NT2/D1 (cell line): ENCODE results near the gene CPA3.

Source experiments
- DNase-seq: peaks from one replicate; pipeline ENCODE4 v3.0.0-alpha.2; 2011; ENCODE audit warnings: low read depth, low spot score
- H3K27me3 ChIP-seq: 2 replicates; pipeline ENCODE4 v1.6.0; 2011; ENCODE audit warnings: mild to moderate bottlenecking; ENCODE audit not compliant: insufficient read length, insufficient read depth
- H3K36me3 ChIP-seq: 2 replicates; pipeline ENCODE4 v1.6.1; 2011; ENCODE audit warnings: mild to moderate bottlenecking, low read length, mixed read lengths; ENCODE audit not compliant: insufficient read depth, insufficient read length
- H3K4me1 ChIP-seq: 2 replicates; pipeline ENCODE4 v1.5.1; 2011; ENCODE audit not compliant: insufficient read depth, insufficient read length
- H3K4me3 ChIP-seq: 2 replicates; pipeline ENCODE4 v1.5.1; 2011; ENCODE audit warnings: low read depth; ENCODE audit not compliant: insufficient read length
- H3K9ac ChIP-seq: 2 replicates; pipeline ENCODE4 v1.6.0; 2011; ENCODE audit warnings: low read depth; ENCODE audit not compliant: insufficient read length
- H3K9me3 ChIP-seq: 2 replicates; pipeline ENCODE4 v1.5.1; 2011; ENCODE audit warnings: mild to moderate bottlenecking, low read length; ENCODE audit not compliant: insufficient read depth
- SUZ12 ChIP-seq: IDR thresholded peaks from 2 replicates; pipeline ENCODE4 v1.6.1; 2011; ENCODE audit not compliant: insufficient read length, insufficient read depth; ENCODE audit errors: extremely low read depth
- YY1 ChIP-seq: IDR thresholded peaks from 2 replicates; pipeline ENCODE4 v1.6.1; 2011; ENCODE audit not compliant: insufficient read length, insufficient read depth
- ZNF274 ChIP-seq: IDR thresholded peaks from 2 replicates; pipeline ENCODE4 v1.6.1; 2011; ENCODE audit warnings: mild to moderate bottlenecking, low read depth, low read length

Gene CPA3

DNA sequence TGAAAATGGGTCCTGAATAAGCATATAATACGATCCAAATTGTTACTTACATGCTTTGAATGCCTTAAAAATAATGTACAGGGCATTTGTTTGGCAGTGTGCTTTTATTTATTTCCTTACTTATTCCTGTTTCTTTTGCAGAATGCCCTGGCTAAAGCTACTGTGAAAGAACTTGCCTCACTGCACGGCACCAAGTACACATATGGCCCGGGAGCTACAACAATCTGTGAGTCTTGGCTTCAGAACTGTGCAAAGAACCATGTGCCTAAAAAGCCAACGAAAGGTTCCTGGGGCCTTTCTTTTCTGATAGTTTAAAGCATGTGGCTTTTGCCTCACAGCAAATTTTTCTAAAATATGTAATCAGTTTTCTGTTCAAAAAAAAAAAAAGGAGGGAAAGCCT, 7.8 kb upstream of the CPA3 start:
- H3K27me3 ChIP-seq = no peaks in the 10 kb centered on the region
- DNase-seq = no peak
- H3K36me3 ChIP-seq = no peaks in the 10 kb centered on the region
- H3K9ac ChIP-seq = no peak overlapping the region
- H3K4me3 ChIP-seq = no peak overlapping the region
- H3K4me1 ChIP-seq = no peaks in the 10 kb centered on the region
- TF ChIP-seq SUZ12 = no peak
- no peak for TF ChIP-seq YY1
- TF ChIP-seq ZNF274 = no peak
- no peaks in the 10 kb centered on the region for H3K9me3 ChIP-seq

DNA sequence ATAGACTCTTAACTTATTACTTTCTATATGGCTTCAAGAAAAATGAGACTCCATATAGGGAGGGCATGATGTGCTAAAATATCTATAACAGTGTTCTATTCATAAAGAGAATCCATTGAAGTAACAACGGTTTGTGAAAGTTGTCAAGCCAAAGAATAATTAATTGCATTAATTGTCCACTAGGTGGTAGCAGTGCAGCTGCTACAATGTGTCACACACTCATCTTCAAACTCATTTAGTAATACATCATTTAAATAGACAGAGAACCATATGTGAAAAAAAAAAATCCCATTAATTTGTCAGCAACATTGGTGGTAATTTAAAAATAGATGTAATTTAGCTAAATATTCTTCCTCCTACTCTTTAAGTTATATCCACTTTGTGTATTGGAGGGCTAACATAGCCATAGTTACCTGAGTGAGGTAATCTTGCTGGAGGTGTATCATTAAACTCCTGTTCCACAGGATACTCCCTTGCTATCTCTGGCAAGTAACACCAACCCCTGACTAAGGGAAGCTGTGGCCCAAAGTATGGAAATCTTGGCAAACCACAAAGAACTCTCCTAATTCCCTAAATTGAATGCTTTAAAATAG, 3.7 kb upstream of the CPA3 start:
- Histone ChIP-seq H3K9ac (no peak overlapping the region), H3K9me3 (no peaks in the 10 kb centered on the region), H3K4me3 (no peak overlapping the region), H3K4me1 (no peaks in the 10 kb centered on the region), H3K27me3 (no peaks in the 10 kb centered on the region), H3K36me3 (no peaks in the 10 kb centered on the region)
- peak; percentile 6 for DNase-seq
- TF ChIP-seq SUZ12 (no peak), YY1 (no peak), ZNF274 (no peak)

DNA sequence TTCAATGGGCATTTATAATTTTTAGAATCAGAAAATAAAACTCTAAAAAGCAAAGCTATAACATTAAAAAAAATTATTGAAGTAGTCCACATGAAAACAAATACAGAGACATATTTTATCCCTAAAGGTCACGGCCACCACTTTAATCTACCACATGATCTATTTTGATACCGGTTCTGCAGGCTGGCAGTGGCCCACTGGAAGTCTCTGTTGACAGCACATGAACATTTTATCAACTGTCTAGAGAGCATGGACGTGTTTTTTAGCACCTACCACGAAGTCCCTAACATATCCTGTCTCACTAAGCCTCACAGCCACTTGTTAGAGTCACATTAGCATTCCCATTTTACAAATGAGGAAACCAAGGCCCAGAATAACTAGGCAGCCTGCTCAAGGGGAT, 1.8 kb upstream of the CPA3 start:
- TF ChIP-seq ZNF274 = no peak
- TF ChIP-seq YY1 = no peak
- TF ChIP-seq SUZ12 = no peak
- H3K27me3 ChIP-seq = no peaks in the 10 kb centered on the region
- no peak for DNase-seq

DNA sequence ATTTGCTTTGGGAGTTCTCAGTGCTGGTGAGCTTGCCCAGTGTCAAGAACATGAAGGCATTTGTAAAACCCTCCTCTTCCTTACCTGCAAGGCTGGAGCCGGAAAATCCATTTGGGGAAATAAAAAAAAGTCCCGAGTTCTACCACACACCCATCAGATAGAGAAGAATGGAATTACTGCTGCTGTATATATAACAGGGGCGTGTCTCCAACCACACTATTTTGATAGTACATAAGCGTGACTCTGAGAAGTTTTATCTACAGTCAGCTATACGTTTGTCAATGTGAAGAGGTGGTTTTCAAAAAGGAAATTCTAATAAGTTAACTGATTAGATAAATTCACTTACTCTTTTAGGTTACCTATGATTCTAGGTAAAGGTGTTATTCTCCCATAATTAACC, 1.3 kb upstream of the CPA3 start:
- no peak for DNase-seq
- Histone ChIP-seq H3K9ac (no peak overlapping the region), H3K4me1 (no peaks in the 10 kb centered on the region), H3K36me3 (no peaks in the 10 kb centered on the region), H3K9me3 (no peaks in the 10 kb centered on the region), H3K4me3 (no peak overlapping the region), H3K27me3 (no peaks in the 10 kb centered on the region)
- no peak for TF ChIP-seq ZNF274
- no peak for TF ChIP-seq YY1
- TF ChIP-seq SUZ12 = no peak

More for the DNA sequence above, 1.8 kb upstream of the CPA3 start:
- Histone ChIP-seq H3K4me1 (no peaks in the 10 kb centered on the region), H3K4me3 (no peak overlapping the region), H3K36me3 (no peaks in the 10 kb centered on the region), H3K9ac (no peak overlapping the region), H3K9me3 (no peaks in the 10 kb centered on the region)

DNA sequence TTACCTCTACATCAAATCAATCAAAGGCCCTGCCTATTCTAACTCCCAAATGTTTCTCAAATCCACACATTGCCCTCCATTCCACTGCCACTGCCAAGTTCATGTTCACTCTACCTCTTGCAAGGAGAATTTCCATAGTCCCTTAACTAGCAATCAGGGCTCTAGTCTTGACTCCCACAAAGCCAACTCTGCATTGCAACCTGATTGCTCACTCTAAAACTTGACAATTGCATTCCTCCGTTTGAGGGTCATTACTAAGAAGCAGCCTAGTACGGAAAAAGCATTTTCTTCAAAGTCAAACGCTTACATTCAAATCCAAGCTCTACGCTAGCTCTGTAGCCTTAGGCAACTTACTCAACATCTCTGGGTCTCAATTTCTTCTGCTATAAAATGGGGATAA, 1.2 kb downstream of the CPA3 start:
- Histone ChIP-seq H3K4me3 (no peak overlapping the region), H3K27me3 (no peaks in the 10 kb centered on the region), H3K9me3 (no peaks in the 10 kb centered on the region), H3K9ac (no peak overlapping the region), H3K4me1 (no peaks in the 10 kb centered on the region), H3K36me3 (no peaks in the 10 kb centered on the region)
- DNase-seq = peak; percentile 9
- TF ChIP-seq SUZ12 (no peak), YY1 (no peak), ZNF274 (no peak)

DNA sequence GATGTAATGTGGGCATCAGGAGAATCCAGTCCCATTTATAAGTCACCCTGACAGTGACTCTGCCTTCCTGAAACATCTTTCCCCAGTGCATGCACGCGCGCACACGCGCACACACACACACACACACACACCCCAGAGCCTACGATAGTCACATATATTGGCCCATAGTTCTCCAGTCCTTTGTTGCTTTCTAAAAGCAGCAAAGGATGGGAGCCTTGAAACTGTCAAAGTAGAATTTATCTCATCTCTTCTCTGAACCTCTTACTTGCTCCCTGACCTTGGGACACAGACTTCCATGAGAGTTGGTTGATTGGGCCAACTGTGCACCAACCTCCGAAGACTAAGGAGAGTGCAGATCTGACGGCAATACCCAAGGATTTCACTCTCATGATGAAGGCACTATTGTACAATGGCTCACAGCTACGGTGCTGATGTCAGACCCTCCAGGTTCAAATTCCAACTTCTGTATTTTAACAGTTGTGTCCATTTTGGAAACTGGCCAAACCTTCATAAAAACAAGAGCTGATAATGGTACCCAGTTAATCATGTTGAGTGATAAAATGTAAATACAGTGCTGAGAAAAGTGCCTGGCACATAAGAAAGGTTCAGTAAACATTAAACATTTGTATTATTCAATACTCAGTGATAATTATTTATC, 8.3 kb downstream of the CPA3 start:
- Histone ChIP-seq H3K9ac (no peak overlapping the region), H3K4me1 (no peaks in the 10 kb centered on the region), H3K4me3 (no peak overlapping the region), H3K36me3 (no peaks in the 10 kb centered on the region), H3K9me3 (no peaks in the 10 kb centered on the region), H3K27me3 (no peaks in the 10 kb centered on the region)
- no peak for DNase-seq
- TF ChIP-seq ZNF274 (no peak), YY1 (no peak), SUZ12 (no peak)

DNA sequence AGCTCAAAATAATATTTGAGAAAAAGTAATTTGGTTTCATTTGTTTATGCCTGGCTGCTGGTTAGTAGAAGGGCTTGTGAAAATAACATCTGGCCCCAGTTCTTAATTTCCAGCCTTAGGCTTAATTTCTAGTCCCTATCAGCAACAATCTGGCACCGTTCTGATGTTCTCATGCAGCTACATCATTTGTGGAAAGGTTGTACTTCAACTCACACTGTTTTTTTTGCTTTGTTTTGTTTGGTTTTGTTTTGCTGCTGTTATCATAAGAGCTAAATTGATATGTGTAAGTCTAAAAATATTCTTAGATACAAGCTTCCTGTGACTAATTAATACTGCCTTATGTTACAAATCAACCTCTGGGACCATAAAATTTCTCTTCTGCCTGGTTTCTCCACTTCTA, 8.9 kb downstream of the CPA3 start:
- H3K9ac ChIP-seq = no peak overlapping the region

More for the DNA sequence above, 8.9 kb downstream of the CPA3 start:
- Histone ChIP-seq H3K27me3 (no peaks in the 10 kb centered on the region), H3K9me3 (no peaks in the 10 kb centered on the region), H3K36me3 (no peaks in the 10 kb centered on the region), H3K4me1 (no peaks in the 10 kb centered on the region), H3K4me3 (no peak overlapping the region)
- no peak for TF ChIP-seq YY1
- TF ChIP-seq ZNF274 = no peak
- no peak for TF ChIP-seq SUZ12
- DNase-seq = no peak
